SJCRH30 (cell line): ENCODE results near the gene ACOX2. TPM values are rescaled to one million over a fixed set of nuclear protein-coding genes. Genes with fewer than 3 reads are reported as not detected.

Source experiments
- DNase-seq, 2 experiments: peaks; one replicate each; pipeline ENCODE4 v3.0.0-alpha.2; 2015 to 2020
- H3K27ac ChIP-seq: fragments of 250-450 bp; sonication (Bioruptor Pico); 2 replicates; pipeline ENCODE4 v1.5.1; 2020; ENCODE audit warnings: mild to moderate bottlenecking, moderate library complexity
- H3K27me3 ChIP-seq: fragments of 250-450 bp; sonication (Bioruptor Pico); 2 replicates; pipeline ENCODE4 v1.5.1; 2020; ENCODE audit warnings: mild to moderate bottlenecking, moderate library complexity
- H3K36me3 ChIP-seq: fragments of 250-450 bp; sonication (Bioruptor Pico); 2 replicates; pipeline ENCODE4 v1.5.1; 2020; ENCODE audit warnings: mild to moderate bottlenecking, moderate library complexity
- H3K4me1 ChIP-seq: fragments of 250-450 bp; sonication (Bioruptor Pico); 2 replicates; pipeline ENCODE4 v1.5.1; 2020; ENCODE audit warnings: mild to moderate bottlenecking, moderate library complexity
- H3K4me3 ChIP-seq: fragments of 250-450 bp; sonication (Bioruptor Pico); 2 replicates; pipeline ENCODE4 v1.5.1; 2020; ENCODE audit warnings: mild to moderate bottlenecking, moderate library complexity
- H3K9me3 ChIP-seq: fragments of 250-450 bp; sonication (Bioruptor Pico); replicated peaks from 2 replicates; pipeline ENCODE4 v1.5.1; 2020; ENCODE audit warnings: mild to moderate bottlenecking, moderate library complexity
- total RNA-seq: library from RNA; depleted of rRNA; stranded (reverse); fragments of >200 nt; shearing (Covaris generic); gene quantifications from 2 replicates; pipeline ENCODE4 v1.2.3, GENCODE V29; 2014; rRNA removed

ACOX2 gene
- total RNA-seq, 1 experiment from 2014 or later = 0.26 TPM

DNA sequence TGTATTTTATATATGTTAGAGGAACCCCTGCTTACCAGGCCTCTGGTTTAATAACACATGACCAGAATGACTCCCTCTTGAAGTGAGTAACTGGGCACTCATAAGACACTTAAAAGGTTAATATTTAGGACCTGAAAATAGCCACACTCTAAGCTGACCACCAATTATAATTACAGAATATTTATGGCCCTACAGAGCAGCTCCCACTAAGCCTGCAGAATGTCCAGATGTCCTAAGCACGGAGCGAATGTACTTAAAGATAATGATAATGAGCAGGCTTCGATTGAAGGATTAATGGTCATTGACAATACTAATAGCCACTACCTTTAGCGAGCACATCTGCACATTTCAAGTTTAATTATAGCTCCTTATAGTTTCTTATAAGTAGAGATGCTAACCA is 67.9 kb downstream of the ACOX2 start:
- H3K36me3 ChIP-seq = no peaks in the 10 kb centered on the region

DNA sequence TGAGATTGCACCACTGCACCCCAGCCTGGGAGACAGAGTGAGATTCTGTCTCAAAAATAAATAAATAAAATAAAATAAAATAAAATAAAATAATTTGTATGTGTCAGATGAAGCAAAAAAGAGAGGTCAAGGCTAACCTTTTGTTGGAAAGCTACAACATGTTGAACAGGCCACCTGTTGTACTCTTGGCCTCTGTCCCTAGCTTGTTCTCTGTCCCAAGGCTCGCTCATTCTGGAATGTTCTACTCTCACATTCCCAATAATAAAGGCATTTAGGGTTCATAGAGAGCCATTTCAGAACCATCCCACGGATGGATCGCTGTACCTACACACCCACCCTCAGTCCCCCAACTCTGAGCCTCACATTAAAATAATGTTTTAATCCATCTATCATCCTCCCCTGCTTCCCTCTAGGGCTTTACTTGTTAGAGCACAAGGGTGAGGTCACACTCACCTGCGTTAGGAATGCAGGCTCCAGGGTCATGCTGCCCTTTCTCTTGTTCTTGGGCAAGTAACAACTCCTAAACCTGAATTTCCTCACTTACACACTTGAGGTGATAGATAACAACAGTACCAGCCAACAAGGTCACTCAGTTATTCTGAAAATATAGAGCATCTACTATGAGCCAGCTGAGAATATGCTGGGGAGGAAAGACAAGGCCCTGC is 70.0 kb downstream of the ACOX2 start:
- DNase-seq = no peak
- Histone ChIP-seq H3K4me3 (no peak overlapping the region), H3K9me3 (no peaks in the 10 kb centered on the region), H3K27me3 (no peaks in the 10 kb centered on the region), H3K27ac (no peak overlapping the region), H3K4me1 (peaks cover 23% of the 10 kb centered on the region), H3K36me3 (no peaks in the 10 kb centered on the region)

More for the DNA sequence above, 67.9 kb downstream of the ACOX2 start:
- DNase-seq = no peak
- H3K27ac ChIP-seq = no peak overlapping the region
- no peaks in the 10 kb centered on the region for H3K9me3 ChIP-seq
- H3K27me3 ChIP-seq = no peaks in the 10 kb centered on the region
- H3K4me1 ChIP-seq = peaks cover 17% of the 10 kb centered on the region
- H3K4me3 ChIP-seq = no peak overlapping the region

DNA sequence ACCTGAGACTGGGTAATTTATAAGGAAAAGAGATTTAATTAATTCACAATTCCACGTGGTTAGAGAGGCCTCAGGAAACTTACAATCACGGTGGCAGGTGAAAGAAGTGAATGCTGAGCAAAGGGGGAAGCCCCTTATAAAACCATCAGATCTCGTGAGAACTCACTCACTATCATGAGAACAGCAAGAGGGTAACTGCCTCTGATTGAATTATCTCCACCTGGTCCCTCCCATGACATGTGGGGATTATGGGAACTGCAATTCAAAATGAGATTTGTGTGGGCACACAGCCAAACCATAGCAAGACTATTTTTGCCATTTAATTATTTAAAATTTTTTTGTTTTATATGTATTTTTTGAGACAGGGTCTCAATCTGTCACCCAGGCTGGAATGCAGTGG is 72.1 kb downstream of the ACOX2 start:
- Histone ChIP-seq H3K4me1 (peaks cover 7% of the 10 kb centered on the region; the same call in 1 of the 2 replicates), H3K36me3 (no peaks in the 10 kb centered on the region), H3K27ac (no peak overlapping the region)

DNA sequence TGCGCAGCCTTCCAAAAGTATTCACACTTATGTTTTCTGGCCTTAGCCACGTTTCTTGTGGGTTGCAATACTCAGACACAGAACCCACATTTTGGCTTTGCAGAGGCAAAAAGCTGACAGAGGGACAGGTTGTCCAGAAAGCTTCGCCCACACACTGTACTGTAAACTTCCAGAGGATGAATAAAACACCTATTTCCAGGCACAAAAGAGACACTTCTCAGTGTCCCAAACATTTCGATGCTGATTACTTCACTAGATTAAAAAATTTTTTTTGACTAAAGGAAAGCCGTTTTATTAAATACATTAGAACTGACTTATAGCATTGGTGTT is 73.1 kb downstream of the ACOX2 start:
- Histone ChIP-seq H3K4me3 (no peak overlapping the region; the same call in 1 of the 2 replicates), H3K36me3 (no peaks in the 10 kb centered on the region), H3K4me1 (peaks cover 7% of the 10 kb centered on the region; the same call in 1 of the 2 replicates), H3K27me3 (no peaks in the 10 kb centered on the region), H3K9me3 (no peaks in the 10 kb centered on the region), H3K27ac (no peak overlapping the region)
- no peak for DNase-seq

More for the DNA sequence above, 72.1 kb downstream of the ACOX2 start:
- no peaks in the 10 kb centered on the region for H3K27me3 ChIP-seq
- DNase-seq = no peak
- no peaks in the 10 kb centered on the region for H3K9me3 ChIP-seq
- H3K4me3 ChIP-seq = no peak overlapping the region

DNA sequence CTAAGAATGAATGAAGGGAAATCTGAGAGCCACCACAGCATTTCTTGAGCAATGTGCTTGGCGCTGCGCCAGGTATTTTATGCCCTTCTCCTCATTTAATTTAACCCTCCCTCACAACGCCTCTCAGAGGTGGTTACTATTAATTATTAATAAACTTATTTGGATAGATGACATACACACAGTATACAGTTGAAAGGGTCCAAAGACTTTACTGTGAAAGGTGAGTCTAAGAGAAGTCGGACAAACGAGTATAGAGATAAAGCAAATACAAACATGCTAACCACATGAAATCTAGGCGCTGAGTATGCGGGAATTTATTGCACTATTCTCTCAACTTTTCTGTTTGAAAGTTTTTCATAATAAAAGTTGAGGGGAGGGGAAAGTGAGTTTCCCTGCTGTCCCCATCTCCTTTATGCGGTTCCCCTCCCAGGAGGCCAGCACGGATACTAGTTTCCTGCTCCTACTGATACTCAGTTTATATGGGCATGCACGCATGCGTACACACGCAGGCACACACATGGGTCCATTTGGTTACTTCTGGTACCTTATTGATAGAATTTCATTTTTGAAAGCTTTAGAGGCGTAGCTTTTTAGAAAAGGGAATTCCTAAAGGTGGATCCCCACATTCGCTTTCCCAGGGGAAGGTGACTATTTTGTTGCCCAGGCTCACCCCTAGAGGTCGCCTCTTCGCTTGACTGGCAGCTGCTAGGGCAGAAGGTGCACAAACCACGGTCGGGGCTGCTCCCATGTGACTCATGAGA is 73.6 kb downstream of the ACOX2 start:
- H3K9me3 ChIP-seq = no peaks in the 10 kb centered on the region
- H3K36me3 ChIP-seq = no peaks in the 10 kb centered on the region
- no peaks in the 10 kb centered on the region for H3K27me3 ChIP-seq
- H3K4me1 ChIP-seq = peaks cover 7% of the 10 kb centered on the region; the same call in 1 of the 2 replicates
- no peak overlapping the region for H3K27ac ChIP-seq
- peak overlapping the region; percentile 24 for H3K4me3 ChIP-seq
- DNase-seq = peak; percentile 70 to 74

DNA sequence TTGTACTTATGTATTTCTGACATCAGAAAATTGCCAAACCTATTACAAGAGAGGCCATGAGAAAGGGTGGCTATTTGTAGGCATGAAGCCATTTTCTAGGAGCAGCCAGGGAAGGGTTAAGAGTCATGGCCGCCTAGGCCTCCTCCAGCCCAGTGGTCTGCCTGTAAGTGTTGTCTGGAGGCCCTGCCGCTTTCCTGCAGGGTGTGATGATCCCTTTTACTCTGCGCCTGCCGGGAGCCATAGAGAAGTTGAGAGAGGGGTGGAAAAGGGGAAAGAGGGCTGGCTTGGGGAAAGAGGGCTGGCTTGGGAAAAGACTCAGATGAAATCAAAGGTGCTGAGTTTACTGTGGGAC is 74.2 kb downstream of the ACOX2 start:
- H3K36me3 ChIP-seq = no peaks in the 10 kb centered on the region

DNA sequence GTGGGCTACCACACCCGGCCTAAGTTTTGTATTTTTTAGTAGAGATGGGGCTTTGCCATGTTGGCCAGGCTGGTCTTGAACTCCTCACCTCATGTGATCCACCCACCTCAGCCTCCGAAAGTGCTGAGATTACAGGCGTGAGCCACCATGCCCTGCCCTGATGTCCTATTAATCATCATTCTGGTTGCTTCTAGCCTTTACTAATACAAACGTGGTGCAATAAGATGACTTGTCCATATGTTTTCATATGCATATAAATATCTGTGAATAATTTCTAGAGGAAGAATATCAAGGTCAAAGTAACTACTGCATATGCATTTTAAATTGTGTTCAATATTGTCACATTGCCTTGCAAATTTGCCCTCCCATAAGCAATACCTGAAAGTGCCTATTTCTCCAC is 77.8 kb downstream of the ACOX2 start:
- DNase-seq = no peak
- Histone ChIP-seq H3K4me3 (no peak overlapping the region), H3K27me3 (no peaks in the 10 kb centered on the region), H3K36me3 (no peaks in the 10 kb centered on the region), H3K9me3 (no peaks in the 10 kb centered on the region), H3K4me1 (peaks cover 7% of the 10 kb centered on the region; the same call in 1 of the 2 replicates), H3K27ac (no peak overlapping the region)

More for the DNA sequence above, 74.2 kb downstream of the ACOX2 start:
- DNase-seq = peak; percentile 34 to 57
- Histone ChIP-seq H3K9me3 (no peaks in the 10 kb centered on the region), H3K4me1 (peaks cover 7% of the 10 kb centered on the region; the same call in 1 of the 2 replicates), H3K27me3 (no peaks in the 10 kb centered on the region), H3K27ac (no peak overlapping the region), H3K4me3 (peak overlapping the region; percentile 24)

Other genes starting within 250 kb of the ACOX2 start
- 15.1 and 15.2 TPM in 2 replicates for gene RPP14, start 230.9 kb downstream of the ACOX2 start, total RNA-seq
- 8.8 TPM in 2 replicates for gene HTD2, start 230.7 kb downstream of the ACOX2 start, total RNA-seq
- 11.9 and 12.9 TPM in 2 replicates for gene PXK, start 204.3 kb downstream of the ACOX2 start, total RNA-seq
- gene PDHB, start 103.4 kb downstream of the ACOX2 start, total RNA-seq = 60.4 and 63.7 TPM in 2 replicates
- 10.9 and 11.5 TPM in 2 replicates for gene KCTD6, start 45.1 kb downstream of the ACOX2 start, total RNA-seq
- gene FAM107A, start 40.2 kb upstream of the ACOX2 start, total RNA-seq = 2.0 and 2.6 TPM in 2 replicates
- gene FAM3D, start 129.6 kb upstream of the ACOX2 start, total RNA-seq = not detected in 2 replicates